MG63 (cell line): Measurements from ENCODE around the gene DHX8. TPM values are rescaled to one million over a fixed set of nuclear protein-coding genes. Genes with fewer than 3 reads are reported as not detected.

Experiments used
- DNase-seq: peaks from one replicate; pipeline ENCODE4 v3.0.0-alpha.2; 2020
- H3K27me3 ChIP-seq: fragments of 250-450 bp; sonication (Bioruptor Pico); 2 replicates; pipeline ENCODE4 v1.5.1; 2020; ENCODE audit warnings: mild to moderate bottlenecking, moderate library complexity
- H3K36me3 ChIP-seq: fragments of 250-450 bp; sonication (Bioruptor Pico); 2 replicates; pipeline ENCODE4 v1.5.1; 2020; ENCODE audit warnings: mild to moderate bottlenecking, moderate library complexity
- H3K4me3 ChIP-seq: fragments of 250-450 bp; sonication (Bioruptor Pico); 2 replicates; pipeline ENCODE4 v1.5.1; 2020; ENCODE audit warnings: mild to moderate bottlenecking, moderate library complexity
- H3K9me3 ChIP-seq: fragments of 250-450 bp; sonication (Bioruptor Pico); 2 replicates; pipeline ENCODE4 v1.5.1; 2020; ENCODE audit warnings: mild to moderate bottlenecking, moderate library complexity
- total RNA-seq: library from RNA; depleted of rRNA; stranded (reverse); fragments of >200 nt; shearing (Covaris generic); gene quantifications from 2 replicates; pipeline ENCODE4 v1.2.3, GENCODE V29; 2014; ENCODE audit warnings: low replicate concordance

The DHX8 gene
- total RNA-seq, 1 experiment from 2014 or later: 40.1 TPM

DNA sequence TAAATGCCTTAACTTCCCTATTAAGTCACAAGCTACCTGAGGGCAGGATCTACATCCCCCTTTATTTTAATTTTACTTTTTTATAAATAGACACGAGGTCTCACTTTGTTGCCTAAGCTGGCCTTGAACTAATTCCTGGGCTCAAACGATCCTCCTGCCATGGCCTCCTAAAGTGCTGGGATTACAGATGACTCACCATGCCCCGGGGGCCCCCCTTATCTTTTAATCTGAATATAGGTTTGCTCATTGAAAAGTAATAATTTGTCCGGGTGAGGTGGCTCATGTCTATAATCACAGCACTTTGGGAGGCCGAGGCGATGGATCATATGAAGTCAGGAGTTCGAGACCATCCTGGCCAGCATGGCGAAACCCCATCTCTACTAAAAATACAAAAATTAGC lies 48.2 kb downstream of the DHX8 start:
- Histone ChIP-seq H3K4me3 (no peak overlapping the region), H3K9me3 (no peaks in the 10 kb centered on the region), H3K27me3 (no peaks in the 10 kb centered on the region), H3K36me3 (peaks cover 2% of the 10 kb centered on the region)
- no peak for DNase-seq

GRCh38 chr17:43532581-43532980 lies 48.8 kb downstream of the DHX8 start:
- H3K27me3 ChIP-seq: no peaks in the 10 kb centered on the region
- DNase-seq: no peak
- no peaks in the 10 kb centered on the region for H3K9me3 ChIP-seq
- H3K4me3 ChIP-seq: no peak overlapping the region
- H3K36me3 ChIP-seq: no peaks in the 10 kb centered on the region; the same call in 1 of the 2 replicates

DNA sequence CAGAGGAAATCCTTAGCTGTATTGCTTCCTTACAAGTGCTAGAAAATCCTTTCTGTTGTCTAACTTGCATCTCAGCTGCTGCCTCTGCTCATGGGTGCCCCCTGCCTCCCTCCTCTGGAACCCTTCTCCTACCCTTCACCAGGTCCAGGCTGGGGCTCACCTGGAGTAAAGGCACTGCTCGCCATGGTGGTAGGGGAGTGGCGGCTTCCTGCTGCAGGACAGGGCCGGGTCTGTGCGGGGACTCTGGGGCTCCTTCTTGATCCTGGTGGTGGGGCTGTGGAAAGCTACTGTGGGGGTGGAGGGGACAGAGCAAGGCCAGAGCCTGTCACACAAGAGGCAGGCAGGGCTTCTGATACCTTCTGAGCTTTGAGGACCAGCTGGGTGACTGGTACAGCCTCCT lies 49.9 kb downstream of the DHX8 start:
- H3K36me3 ChIP-seq: no peaks in the 10 kb centered on the region; the same call in 1 of the 2 replicates
- no peaks in the 10 kb centered on the region for H3K27me3 ChIP-seq
- no peaks in the 10 kb centered on the region for H3K9me3 ChIP-seq
- no peak for DNase-seq
- H3K4me3 ChIP-seq: no peak overlapping the region

DNA sequence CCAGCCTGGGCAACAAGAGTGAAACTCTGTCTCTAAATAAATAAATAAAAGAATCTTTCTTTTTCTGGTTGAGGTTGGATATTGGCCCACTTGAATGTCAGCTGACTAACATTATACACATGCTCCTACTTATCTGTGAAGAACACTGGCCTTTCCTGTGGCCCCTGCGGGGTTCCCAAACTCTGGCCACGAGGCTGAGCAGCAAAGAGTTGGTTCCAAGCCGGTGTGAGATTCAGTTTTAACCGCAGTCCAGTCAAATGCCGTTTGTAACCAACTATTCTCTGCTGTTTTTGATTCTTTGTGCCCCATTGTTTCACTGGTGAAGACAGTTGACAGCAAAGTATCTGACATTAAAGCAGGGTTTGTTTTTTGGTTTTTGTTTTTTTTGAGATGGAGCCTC lies 51.1 kb downstream of the DHX8 start:
- Histone ChIP-seq H3K36me3 (no peaks in the 10 kb centered on the region), H3K9me3 (no peaks in the 10 kb centered on the region), H3K4me3 (no peak overlapping the region), H3K27me3 (no peaks in the 10 kb centered on the region)
- DNase-seq: no peak

GRCh38 chr17:43536236-43536992 lies 52.6 kb downstream of the DHX8 start:
- peak; percentile 55 for DNase-seq
- H3K9me3 ChIP-seq: no peaks in the 10 kb centered on the region
- no peaks in the 10 kb centered on the region for H3K36me3 ChIP-seq
- H3K4me3 ChIP-seq: no peak overlapping the region
- no peaks in the 10 kb centered on the region for H3K27me3 ChIP-seq

GRCh38 chr17:43540821-43541674 lies 57.3 kb downstream of the DHX8 start:
- H3K27me3 ChIP-seq: no peaks in the 10 kb centered on the region
- H3K4me3 ChIP-seq: no peak overlapping the region
- no peaks in the 10 kb centered on the region for H3K36me3 ChIP-seq
- DNase-seq: no peak
- no peaks in the 10 kb centered on the region for H3K9me3 ChIP-seq

DNA sequence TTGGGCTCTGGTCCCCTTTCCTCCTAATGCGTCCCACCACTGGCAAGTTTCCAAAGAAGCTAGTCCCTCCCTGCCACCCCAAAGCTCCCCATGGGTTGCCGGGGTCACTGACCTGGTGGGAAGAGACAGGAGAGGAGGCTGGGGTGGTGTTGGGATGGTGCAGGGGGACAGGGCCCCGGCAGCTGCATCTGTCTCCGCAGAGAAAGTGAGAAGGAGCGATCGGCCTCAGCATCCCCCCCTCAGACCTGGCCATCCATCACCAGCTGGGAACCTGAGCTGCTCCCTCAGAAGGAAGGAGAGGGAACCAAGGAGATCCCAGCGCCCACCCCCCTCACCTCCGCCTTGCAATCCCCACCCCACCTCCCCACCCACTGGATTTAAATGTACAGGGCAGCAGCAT lies 59.1 kb downstream of the DHX8 start:
- DNase-seq: no peak
- Histone ChIP-seq H3K4me3 (no peak overlapping the region), H3K27me3 (0 out of 2 replicates have a peak, but pooled peaks cover 2% of the 10 kb centered on the region), H3K36me3 (no peaks in the 10 kb centered on the region), H3K9me3 (no peaks in the 10 kb centered on the region)

GRCh38 chr17:43543300-43543699 lies 59.5 kb downstream of the DHX8 start:
- no peak overlapping the region for H3K4me3 ChIP-seq

GRCh38 chr17:43543771-43544575 lies 60.2 kb downstream of the DHX8 start:
- no peak for DNase-seq
- Histone ChIP-seq H3K4me3 (peak overlapping the region; percentile 52; the same call in 1 of the 2 replicates), H3K36me3 (no peaks in the 10 kb centered on the region), H3K9me3 (no peaks in the 10 kb centered on the region), H3K27me3 (0 out of 2 replicates have a peak, but pooled peaks cover 2% of the 10 kb centered on the region)

More at GRCh38 chr17:43543300-43543699, 59.5 kb downstream of the DHX8 start:
- H3K36me3 ChIP-seq: no peaks in the 10 kb centered on the region
- H3K9me3 ChIP-seq: no peaks in the 10 kb centered on the region
- H3K27me3 ChIP-seq: 0 out of 2 replicates have a peak, but pooled peaks cover 2% of the 10 kb centered on the region
- no peak for DNase-seq

- no peaks in the 10 kb centered on the region for H3K9me3 ChIP-seq
- peak overlapping the region; percentile 52 for H3K4me3 ChIP-seq
- 0 out of 2 replicates have a peak, but pooled peaks cover 2% of the 10 kb centered on the region for H3K27me3 ChIP-seq
- no peak for DNase-seq
- no peaks in the 10 kb centered on the region for H3K36me3 ChIP-seq
Observed at GRCh38 chr17:43545383-43545632, 61.5 kb downstream of the DHX8 start.

DNA sequence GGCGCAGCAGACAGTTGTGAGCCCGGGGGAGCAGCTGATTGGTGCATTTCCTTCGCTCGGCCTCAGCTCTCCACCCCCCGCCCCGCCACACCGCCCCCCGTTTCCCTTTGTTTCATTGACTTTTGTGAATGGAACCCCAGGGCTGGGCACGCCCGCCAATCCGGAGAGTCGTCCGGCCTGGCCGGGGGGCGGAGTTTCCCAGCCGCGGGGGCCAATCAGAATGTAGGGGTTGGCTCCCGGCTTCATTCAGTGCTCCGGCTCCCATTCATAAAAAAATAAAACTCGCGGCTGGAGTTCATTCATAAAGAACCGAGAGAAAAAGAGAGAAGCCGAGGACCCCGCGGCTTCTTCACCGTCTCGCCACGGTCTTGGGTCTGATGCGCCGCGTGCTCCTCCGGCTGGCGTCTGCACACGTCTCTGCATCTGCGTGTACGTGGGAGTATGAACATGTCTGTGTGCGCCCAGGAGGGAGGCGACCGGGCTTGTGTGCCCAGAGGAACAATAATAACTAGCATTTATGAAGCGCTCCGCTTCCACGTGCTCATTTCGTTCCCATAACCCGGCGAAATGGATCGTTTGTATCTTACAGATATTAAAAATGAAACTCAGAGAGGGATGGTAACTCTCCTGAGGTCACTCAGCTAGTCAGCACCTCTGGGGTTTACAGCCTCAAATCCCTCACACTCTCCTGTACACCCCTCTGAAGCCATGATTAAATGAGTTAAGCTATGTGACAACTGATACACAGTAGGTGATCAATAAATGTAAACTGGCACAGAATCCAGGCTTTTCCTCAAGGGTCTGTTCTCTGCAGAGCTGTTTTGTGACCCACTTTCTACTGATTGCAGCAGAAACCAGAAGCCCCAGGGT lies 62.8 kb downstream of the DHX8 start, which contains the start of gene ETV4:
Gene ETV4, minus strand, starts transcription at position 22 of the 870 bp plus-strand sequence. CDS start 723 bp downstream, outside the sequence.
- Histone ChIP-seq H3K27me3 (0 out of 2 replicates have a peak, but pooled peaks cover 2% of the 10 kb centered on the region), H3K4me3 (peak within 1 kb of the TSS; percentile 52), H3K9me3 (no peaks in the 10 kb centered on the region), H3K36me3 (no peaks in the 10 kb centered on the region)
- peak; percentile 96 for DNase-seq

DNA sequence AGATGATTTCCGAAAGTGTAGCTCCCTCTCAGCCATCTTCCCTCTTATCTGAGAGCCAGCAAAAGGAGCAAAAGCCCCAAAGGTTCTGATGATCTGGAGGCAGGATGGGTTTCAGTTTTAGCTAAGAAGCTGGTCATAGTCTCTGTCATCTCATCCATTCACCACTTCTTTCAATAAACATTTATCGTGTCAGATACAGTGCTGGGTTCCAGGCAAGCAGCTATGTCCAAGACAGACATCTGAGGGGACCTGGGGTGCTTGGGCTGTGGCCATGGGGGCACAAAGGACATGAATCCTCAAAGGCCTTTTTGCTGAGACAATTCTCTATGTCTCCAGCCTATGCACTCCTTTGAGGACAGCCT lies 63.4 kb downstream of the DHX8 start:
- Histone ChIP-seq H3K36me3 (no peaks in the 10 kb centered on the region), H3K27me3 (0 out of 2 replicates have a peak, but pooled peaks cover 2% of the 10 kb centered on the region), H3K4me3 (no peak overlapping the region), H3K9me3 (no peaks in the 10 kb centered on the region)
- DNase-seq: no peak

- Histone ChIP-seq H3K4me3 (no peak overlapping the region), H3K9me3 (no peaks in the 10 kb centered on the region), H3K27me3 (0 out of 2 replicates have a peak, but pooled peaks cover 2% of the 10 kb centered on the region), H3K36me3 (no peaks in the 10 kb centered on the region)
- DNase-seq: no peak
Observed at GRCh38 chr17:43547659-43548256, 64.0 kb downstream of the DHX8 start.

- no peak overlapping the region for H3K4me3 ChIP-seq
- H3K9me3 ChIP-seq: no peaks in the 10 kb centered on the region
- H3K27me3 ChIP-seq: 0 out of 2 replicates have a peak, but pooled peaks cover 2% of the 10 kb centered on the region
- no peak for DNase-seq
- no peaks in the 10 kb centered on the region for H3K36me3 ChIP-seq
Observed at GRCh38 chr17:43548689-43549379, 65.1 kb downstream of the DHX8 start.

GRCh38 chr17:43549496-43549895 lies 65.7 kb downstream of the DHX8 start:
- no peak for DNase-seq
- no peaks in the 10 kb centered on the region for H3K36me3 ChIP-seq

More at GRCh38 chr17:43549496-43549895, 65.7 kb downstream of the DHX8 start:
- Histone ChIP-seq H3K27me3 (0 out of 2 replicates have a peak, but pooled peaks cover 2% of the 10 kb centered on the region), H3K4me3 (no peak overlapping the region), H3K9me3 (no peaks in the 10 kb centered on the region)
